AG09319 (cell line): ENCODE data around the gene GFPT1.

Experiments used
- DNase-seq: peaks from one replicate; pipeline ENCODE4 v3.0.0-alpha.2; 2010; ENCODE audit warnings: low read depth; ENCODE audit errors: extremely low read depth
- TF ChIP-seq, protein P1 (sequence below): IDR thresholded peaks from 2 replicates; pipeline ENCODE4 v1.5.1; 2011; ENCODE audit warnings: low read depth, mild to moderate bottlenecking, inconsistent platforms, low read length, moderate library complexity

The GFPT1 gene

DNA sequence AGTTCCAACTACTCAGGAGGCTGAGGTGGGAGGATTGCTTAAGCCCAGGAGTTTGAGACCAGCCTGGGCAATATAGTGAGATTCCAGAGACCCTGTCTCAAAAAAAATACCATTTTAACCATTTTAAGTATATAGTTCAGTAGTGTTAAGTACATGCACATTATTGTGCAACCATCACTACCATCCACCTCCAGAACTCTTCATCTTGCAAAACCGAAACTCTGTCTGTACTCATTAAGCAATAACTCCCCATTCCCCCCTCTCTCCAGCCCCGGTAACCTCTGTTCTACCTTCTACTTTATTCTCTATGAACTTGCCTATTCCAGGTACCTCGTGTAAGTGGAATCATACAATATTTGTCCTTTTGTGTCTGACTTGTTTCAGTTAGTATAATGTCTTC, 86.4 kb downstream of the GFPT1 start:
- TF ChIP-seq, protein P1, sequence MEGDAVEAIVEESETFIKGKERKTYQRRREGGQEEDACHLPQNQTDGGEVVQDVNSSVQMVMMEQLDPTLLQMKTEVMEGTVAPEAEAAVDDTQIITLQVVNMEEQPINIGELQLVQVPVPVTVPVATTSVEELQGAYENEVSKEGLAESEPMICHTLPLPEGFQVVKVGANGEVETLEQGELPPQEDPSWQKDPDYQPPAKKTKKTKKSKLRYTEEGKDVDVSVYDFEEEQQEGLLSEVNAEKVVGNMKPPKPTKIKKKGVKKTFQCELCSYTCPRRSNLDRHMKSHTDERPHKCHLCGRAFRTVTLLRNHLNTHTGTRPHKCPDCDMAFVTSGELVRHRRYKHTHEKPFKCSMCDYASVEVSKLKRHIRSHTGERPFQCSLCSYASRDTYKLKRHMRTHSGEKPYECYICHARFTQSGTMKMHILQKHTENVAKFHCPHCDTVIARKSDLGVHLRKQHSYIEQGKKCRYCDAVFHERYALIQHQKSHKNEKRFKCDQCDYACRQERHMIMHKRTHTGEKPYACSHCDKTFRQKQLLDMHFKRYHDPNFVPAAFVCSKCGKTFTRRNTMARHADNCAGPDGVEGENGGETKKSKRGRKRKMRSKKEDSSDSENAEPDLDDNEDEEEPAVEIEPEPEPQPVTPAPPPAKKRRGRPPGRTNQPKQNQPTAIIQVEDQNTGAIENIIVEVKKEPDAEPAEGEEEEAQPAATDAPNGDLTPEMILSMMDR, result no peak
- DNase-seq, result no peak

DNA sequence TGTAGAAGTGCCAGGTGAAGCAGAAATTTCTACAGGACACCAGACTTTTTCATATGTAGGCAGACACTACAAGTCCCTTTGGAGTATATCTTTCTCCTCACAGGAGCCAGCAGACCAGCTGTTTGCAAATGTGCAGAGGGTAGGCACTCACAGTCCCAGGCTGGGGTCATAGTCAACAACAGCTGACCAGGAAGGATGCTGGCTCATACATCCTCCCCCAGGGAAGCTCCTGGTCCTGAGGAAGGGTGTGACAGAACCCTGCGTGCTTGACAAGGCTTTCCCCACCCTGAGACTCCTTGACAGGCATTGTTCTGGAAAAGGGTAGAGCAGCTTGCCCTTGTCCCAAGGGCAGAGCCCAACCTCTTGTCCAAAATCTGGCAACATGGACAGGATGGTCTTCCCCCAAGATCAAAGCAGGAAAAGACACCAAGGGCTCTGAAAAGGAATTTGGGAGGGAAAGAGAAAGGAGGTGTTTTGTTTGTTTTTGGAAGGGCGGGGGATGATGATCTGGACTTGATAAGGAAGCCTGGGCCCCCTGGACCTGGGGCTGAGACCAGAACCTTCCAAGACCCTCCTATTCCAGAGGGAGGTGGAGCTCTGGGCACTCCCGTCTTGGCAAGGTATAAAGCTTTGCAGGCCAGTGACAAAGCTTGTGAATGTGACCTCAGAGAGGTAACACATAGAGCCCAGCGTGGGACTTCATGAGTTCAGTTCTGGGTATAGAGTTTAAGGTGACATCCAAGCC, 87.1 kb downstream of the GFPT1 start:
- TF ChIP-seq, protein P1, result no peak

DNA sequence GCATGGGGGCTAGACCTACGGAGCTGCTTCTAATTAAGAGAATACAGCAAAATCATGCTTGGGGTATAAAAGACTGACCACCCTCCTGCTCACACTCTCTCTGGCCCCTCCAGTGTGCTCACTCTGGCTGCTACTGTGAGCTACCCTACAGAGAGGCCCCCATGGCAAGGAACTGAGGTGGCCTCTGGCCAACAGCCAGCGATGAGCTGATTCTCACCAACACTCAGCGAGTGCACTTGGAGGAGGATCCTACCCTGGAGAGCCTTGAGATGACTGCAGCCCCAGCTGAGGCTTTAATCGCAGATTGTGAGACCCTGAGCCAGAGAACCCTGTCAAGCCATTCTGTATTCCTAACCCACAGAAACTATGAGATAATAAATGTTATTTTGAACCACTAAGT, 88.2 kb downstream of the GFPT1 start:
- DNase-seq, result no peak
- TF ChIP-seq, protein P1, result no peak

More for the DNA sequence above, 87.1 kb downstream of the GFPT1 start:
- DNase-seq, result no peak

DNA sequence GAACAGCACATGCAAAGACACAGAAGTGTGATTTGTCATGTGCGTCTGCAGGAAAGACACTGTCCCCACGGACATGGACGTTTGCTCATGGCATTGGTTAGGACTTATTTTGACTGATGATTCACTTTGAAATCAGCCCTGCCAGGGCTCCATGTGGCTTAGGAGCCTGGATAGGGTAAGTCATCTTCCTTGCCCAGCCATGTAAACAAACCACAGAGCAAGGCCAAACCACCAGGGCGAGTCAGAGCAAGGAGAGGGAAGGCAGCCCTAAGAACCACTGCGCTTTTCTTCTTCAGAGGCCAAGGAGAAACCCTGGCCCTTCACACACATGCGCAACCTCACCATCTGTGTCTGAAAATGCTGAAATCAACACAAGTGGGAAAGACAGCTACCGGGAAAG, 88.8 kb downstream of the GFPT1 start:
- TF ChIP-seq, protein P1, result no peak; the same call in 1 of the 2 replicates
- peak; percentile 67 for DNase-seq

DNA sequence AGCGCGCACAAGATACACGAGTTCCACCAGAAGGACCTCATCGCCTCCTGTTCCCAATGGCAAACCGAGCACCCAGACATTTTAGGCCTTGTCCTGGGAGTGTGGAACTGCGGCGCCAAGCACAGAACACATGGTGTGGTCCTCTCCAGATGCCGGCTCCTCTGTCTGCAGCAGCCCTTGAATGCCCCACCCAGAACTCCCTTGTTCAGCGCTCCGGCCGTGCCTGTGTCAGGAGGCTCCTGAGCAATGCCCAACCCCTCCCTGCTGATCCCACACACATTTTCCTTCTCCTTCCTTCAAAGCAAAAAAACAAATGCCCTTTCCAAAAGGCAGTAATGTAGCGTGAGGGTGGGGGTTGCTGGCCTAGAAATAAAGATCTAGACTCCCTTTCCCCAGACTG, 89.8 kb downstream of the GFPT1 start:
- DNase-seq, result no peak
- TF ChIP-seq, protein P1, result no peak

DNA sequence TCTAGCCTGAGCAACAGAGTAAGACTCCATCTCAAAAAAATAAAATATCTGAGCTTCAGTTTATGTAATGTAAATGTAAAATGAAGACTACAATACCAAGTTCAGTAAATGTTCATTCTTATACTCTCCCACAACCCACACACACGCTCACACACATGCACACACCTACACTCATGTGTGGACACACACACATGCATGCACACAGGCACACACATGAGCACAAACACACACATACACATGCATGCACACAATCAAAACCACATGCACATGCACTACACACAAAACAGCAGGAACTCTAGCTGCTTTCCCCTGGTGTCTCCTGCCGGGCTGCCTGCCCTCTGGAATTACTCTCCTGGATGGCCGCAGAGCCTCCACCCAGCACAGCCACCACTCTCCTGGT, 90.6 kb downstream of the GFPT1 start:
- TF ChIP-seq, protein P1, result no peak
- DNase-seq, result no peak

DNA sequence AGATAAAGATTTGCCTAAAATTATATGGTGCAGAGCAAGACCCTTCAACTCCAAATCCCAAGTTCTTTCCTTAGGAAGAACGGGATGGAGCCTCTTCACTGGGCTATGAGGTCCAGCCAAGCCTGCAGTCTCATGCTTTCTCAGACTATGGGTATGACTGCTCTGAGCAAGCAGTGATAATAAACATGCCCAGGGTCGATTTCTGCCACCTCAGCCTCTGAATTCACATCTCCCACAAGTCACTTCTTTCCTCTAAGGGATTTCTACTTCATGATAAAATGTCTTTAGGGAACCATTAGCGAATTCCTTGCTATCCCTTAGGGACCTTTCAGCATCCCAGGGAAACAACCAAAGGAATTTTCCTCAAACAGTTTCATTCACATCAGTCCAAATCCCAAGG, 94.8 kb downstream of the GFPT1 start:
- no peak for DNase-seq
- TF ChIP-seq, protein P1, result no peak
